HEK293 (cell line): Measurements from ENCODE around the gene GSTM4.

ENCODE experiments used
- CTCF ChIA-PET: fragments of 350-600 bp; formaldehyde crosslinking; extraction: SDS; loops from one replicate; lab custom pipeline; 2021; ENCODE audit warnings: antibody characterized with exemption; lab: Yijun Ruan, JAX
- POLR2A ChIA-PET: fragments of 300-600 bp; formaldehyde crosslinking; extraction: SDS; loops from one replicate; lab custom pipeline; 2020; ENCODE audit warnings: antibody characterized with exemption, inconsistent platforms; lab: Yijun Ruan, JAX
- H3K27ac ChIP-seq: fragments of 200-500 bp; sonication (Bioruptor generic); 2 replicates; pipeline ENCODE4 v1.5.1; 2014; ENCODE audit warnings: low read depth, low read length, control low read depth, inconsistent platforms; ENCODE audit errors: extremely low read depth
- H3K36me3 ChIP-seq, 2 experiments: fragments of 200-500 bp in 1 of 2; sonication (Bioruptor generic) in 1 of 2; 1 replicate in 1 of 2; 2 replicates in 1 of 2; pipeline ENCODE4 v1.5.1; 2014 to 2017; ENCODE audit warnings: inconsistent platforms in 2 of 2, low read length in 2 of 2; ENCODE audit not compliant: control insufficient read depth in 2 of 2, insufficient read depth in 1 of 2
- H3K4me1 ChIP-seq: fragments of 200-500 bp; sonication (Bioruptor generic); 2 replicates; pipeline ENCODE4 v1.5.1; 2014; ENCODE audit warnings: mild to moderate bottlenecking, low read length, inconsistent platforms; ENCODE audit not compliant: control insufficient read depth, insufficient read depth
- H3K4me3 ChIP-seq: 2 replicates; pipeline ENCODE4 v1.5.1; 2011; ENCODE audit warnings: low read depth, mild to moderate bottlenecking, control low read depth, low read length, moderate library complexity
- H3K9me3 ChIP-seq: fragments of 200-500 bp; sonication (Bioruptor generic); 2 replicates; pipeline ENCODE4 v1.5.1; 2014; ENCODE audit warnings: low read depth, low read length, inconsistent platforms; ENCODE audit not compliant: control insufficient read depth, insufficient read depth
- BCL11B ChIP-seq: fragments of 450-650 bp; formaldehyde crosslinking; IDR thresholded peaks from 2 replicates; pipeline ENCODE4 v1.5.1; 2016; ENCODE audit warnings: low read depth, missing biosample characterization, missing genetic modification characterization
- EGR2 ChIP-seq: fragments of 450-650 bp; formaldehyde crosslinking; IDR thresholded peaks from 2 replicates; pipeline ENCODE4 v1.5.1; 2016; ENCODE audit warnings: low read depth, missing biosample characterization, missing genetic modification characterization
- PRDM1 ChIP-seq: fragments of 450-650 bp; formaldehyde crosslinking; IDR thresholded peaks from 2 replicates; pipeline ENCODE4; 2016; ENCODE audit warnings: missing biosample characterization, missing genetic modification characterization
- PRDM10 ChIP-seq: fragments of 450-650 bp; formaldehyde crosslinking; IDR thresholded peaks from 2 replicates; pipeline ENCODE4 v1.5.1; 2016; ENCODE audit warnings: missing biosample characterization, missing genetic modification characterization
- REPIN1 ChIP-seq: fragments of 450-650 bp; formaldehyde crosslinking; IDR thresholded peaks from 2 replicates; pipeline ENCODE4 v1.5.1; 2017; ENCODE audit warnings: missing biosample characterization, missing genetic modification characterization, low read depth
- SP3 ChIP-seq: fragments of 450-650 bp; formaldehyde crosslinking; IDR thresholded peaks from 2 replicates; pipeline ENCODE4 v1.5.1; 2016; ENCODE audit warnings: missing biosample characterization, missing genetic modification characterization
- TRIM28 ChIP-seq: IDR thresholded peaks from 2 replicates; pipeline ENCODE4 v1.6.1; 2011; ENCODE audit warnings: low read length, control low read depth, borderline replicate concordance
- ZBTB48 ChIP-seq: fragments of 450-650 bp; formaldehyde crosslinking; IDR thresholded peaks from 2 replicates; pipeline ENCODE4 v1.5.1; 2016; ENCODE audit warnings: missing biosample characterization, missing genetic modification characterization
- ZFP3 ChIP-seq: fragments of 450-650 bp; formaldehyde crosslinking; IDR thresholded peaks from 2 replicates; pipeline ENCODE4 v1.5.1; 2016; ENCODE audit warnings: low read depth, missing biosample characterization, missing genetic modification characterization
- ZNF174 ChIP-seq: fragments of 450-650 bp; formaldehyde crosslinking; IDR thresholded peaks from 2 replicates; pipeline ENCODE4 v1.5.0; 2017; ENCODE audit warnings: missing biosample characterization, mild to moderate bottlenecking, missing genetic modification characterization
- ZNF184 ChIP-seq: fragments of 450-650 bp; IDR thresholded peaks from 2 replicates; pipeline ENCODE4 v1.5.1; 2018; ENCODE audit warnings: missing biosample characterization, mild to moderate bottlenecking, missing genetic modification characterization
- ZNF202 ChIP-seq: fragments of 450-650 bp; formaldehyde crosslinking; IDR thresholded peaks from 2 replicates; pipeline ENCODE4 v1.5.1; 2016; ENCODE audit warnings: missing biosample characterization, missing genetic modification characterization, borderline replicate concordance
- ZNF223 ChIP-seq: fragments of 450-650 bp; formaldehyde crosslinking; IDR thresholded peaks from 2 replicates; pipeline ENCODE4 v1.5.1; 2016; ENCODE audit warnings: missing biosample characterization, missing genetic modification characterization
- ZNF24 ChIP-seq: fragments of 450-650 bp; formaldehyde crosslinking; IDR thresholded peaks from 2 replicates; pipeline ENCODE4 v1.5.1; 2016; ENCODE audit warnings: missing biosample characterization, missing genetic modification characterization
- ZNF302 ChIP-seq: fragments of 450-650 bp; formaldehyde crosslinking; IDR thresholded peaks from 2 replicates; pipeline ENCODE4 v1.5.1; 2016; ENCODE audit warnings: missing biosample characterization, missing genetic modification characterization, low read depth
- ZNF768 ChIP-seq: fragments of 450-650 bp; formaldehyde crosslinking; IDR thresholded peaks from 2 replicates; pipeline ENCODE4 v1.5.1; 2018; ENCODE audit warnings: missing biosample characterization, mild to moderate bottlenecking, missing genetic modification characterization
- ZNF777 ChIP-seq: fragments of 450-650 bp; formaldehyde crosslinking; IDR thresholded peaks from 2 replicates; pipeline ENCODE4 v1.5.1; 2017; ENCODE audit warnings: missing biosample characterization, missing genetic modification characterization, borderline replicate concordance
- ZSCAN5A ChIP-seq: fragments of 450-650 bp; formaldehyde crosslinking; IDR thresholded peaks from 2 replicates; pipeline ENCODE4 v1.5.1; 2016; ENCODE audit warnings: missing biosample characterization, missing genetic modification characterization
- TF ChIP-seq, protein P1 (sequence below): fragments of 450-650 bp; formaldehyde crosslinking; IDR thresholded peaks from 2 replicates; pipeline ENCODE4 v1.5.0; 2017; ENCODE audit warnings: missing biosample characterization, missing genetic modification characterization, borderline replicate concordance
- TF ChIP-seq, protein P2 (sequence below): fragments of 450-650 bp; formaldehyde crosslinking; IDR thresholded peaks from 2 replicates; pipeline ENCODE4 v1.5.1; 2016; ENCODE audit warnings: missing biosample characterization, missing genetic modification characterization
- TF ChIP-seq, protein P3 (sequence below): fragments of 450-650 bp; formaldehyde crosslinking; IDR thresholded peaks from 2 replicates; pipeline ENCODE4 v1.5.1; 2017; ENCODE audit warnings: missing biosample characterization, missing genetic modification characterization

Gene GSTM4

DNA sequence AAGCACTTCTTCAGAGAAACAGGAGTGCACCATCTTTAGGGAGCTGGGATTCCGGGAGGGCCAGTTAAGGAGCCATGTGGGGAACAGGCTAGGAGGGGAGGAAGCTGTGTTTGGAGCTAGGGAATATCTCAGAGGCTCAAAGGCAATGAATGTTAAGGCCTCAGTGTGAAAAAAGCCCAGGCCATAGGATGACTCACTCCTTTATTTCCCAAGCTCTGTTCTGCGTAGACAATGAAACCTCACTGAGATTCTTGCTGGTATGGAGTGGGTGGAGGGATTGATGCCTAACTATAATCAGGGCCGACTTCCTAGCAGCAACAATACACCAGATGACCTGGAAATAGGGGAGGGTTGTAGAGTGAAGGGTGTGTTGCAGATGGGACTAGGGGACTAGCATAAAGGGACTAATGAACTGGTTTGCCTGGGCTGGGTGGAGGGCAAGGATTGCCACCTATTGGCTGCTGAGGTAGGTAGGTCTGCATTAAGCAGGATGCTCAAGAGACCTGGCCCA, 38.6 kb upstream of the GSTM4 start (continued):
- TF ChIP-seq SP3 (tag by site-specific recombination): no peak
- TF ChIP-seq, protein P1, sequence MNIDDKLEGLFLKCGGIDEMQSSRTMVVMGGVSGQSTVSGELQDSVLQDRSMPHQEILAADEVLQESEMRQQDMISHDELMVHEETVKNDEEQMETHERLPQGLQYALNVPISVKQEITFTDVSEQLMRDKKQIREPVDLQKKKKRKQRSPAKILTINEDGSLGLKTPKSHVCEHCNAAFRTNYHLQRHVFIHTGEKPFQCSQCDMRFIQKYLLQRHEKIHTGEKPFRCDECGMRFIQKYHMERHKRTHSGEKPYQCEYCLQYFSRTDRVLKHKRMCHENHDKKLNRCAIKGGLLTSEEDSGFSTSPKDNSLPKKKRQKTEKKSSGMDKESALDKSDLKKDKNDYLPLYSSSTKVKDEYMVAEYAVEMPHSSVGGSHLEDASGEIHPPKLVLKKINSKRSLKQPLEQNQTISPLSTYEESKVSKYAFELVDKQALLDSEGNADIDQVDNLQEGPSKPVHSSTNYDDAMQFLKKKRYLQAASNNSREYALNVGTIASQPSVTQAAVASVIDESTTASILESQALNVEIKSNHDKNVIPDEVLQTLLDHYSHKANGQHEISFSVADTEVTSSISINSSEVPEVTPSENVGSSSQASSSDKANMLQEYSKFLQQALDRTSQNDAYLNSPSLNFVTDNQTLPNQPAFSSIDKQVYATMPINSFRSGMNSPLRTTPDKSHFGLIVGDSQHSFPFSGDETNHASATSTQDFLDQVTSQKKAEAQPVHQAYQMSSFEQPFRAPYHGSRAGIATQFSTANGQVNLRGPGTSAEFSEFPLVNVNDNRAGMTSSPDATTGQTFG (tag by site-specific recombination): no peak
- TF ChIP-seq ZSCAN5A: no peak
- TF ChIP-seq ZNF24 (tag by site-specific recombination): no peak
- TF ChIP-seq TRIM28: no peak
- TF ChIP-seq ZNF202 (tag by site-specific recombination): no peak
- no peak for TF ChIP-seq ZNF302 (tag by site-specific recombination)
- TF ChIP-seq ZNF223: no peak
- no peak for TF ChIP-seq PRDM10 (tag by site-specific recombination)
- TF ChIP-seq ZFP3 (tag by site-specific recombination): no peak
- no peak for TF ChIP-seq BCL11B
- peak; percentile 40; the same call in 1 of the 2 replicates for TF ChIP-seq EGR2 (tag by site-specific recombination)

DNA sequence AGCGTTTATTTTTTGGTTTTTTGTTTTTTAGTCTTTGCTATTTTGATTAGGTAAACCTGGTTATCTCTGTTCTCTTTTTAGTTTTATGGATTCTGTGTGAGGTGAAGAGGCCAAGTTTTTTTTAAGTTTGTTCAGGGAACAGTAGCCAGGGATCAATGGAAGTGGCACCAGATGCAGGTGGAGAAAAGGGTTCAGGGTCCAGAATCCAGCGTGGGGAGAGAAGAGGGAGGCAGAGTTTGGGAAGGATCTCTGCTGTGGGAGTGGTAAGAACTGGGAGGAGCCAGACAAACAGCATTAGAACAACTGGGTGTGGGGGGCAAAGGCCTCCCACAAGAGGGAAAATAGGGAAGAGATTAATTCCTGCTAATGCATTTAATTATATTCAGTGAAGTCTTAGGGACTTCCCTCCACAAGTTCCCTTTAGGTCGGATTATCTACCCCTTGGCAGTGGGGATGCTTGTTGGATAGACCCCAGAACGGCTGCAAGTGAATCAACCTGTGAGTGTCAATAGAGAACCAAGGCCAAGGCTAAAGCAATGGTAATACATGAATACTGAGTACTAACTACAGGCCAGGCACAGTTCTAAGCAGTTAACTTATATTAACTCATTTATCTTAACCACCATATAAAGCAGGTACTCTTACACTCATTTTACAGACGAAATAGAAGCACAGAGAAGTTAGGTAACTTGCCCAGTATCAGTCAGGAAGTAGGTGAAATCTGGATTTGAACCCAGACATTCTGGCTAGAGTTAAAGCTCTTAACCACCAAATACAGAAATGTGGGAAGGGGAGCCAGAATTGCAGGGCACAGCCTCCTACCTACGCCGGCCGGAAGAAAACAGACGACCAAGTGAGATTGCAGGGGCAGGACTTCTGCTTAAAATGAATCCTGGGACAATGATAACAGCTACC, 37.0 kb upstream of the GSTM4 start:
- H3K4me1 ChIP-seq: peaks cover 4% of the 10 kb centered on the region; the same call in 1 of the 2 replicates
- H3K27ac ChIP-seq: peak overlapping the region; percentile 1; the same call in 1 of the 2 replicates
- peak overlapping the region; percentile 73 for H3K4me3 ChIP-seq
- ChIA-PET CTCF (interaction anchor here (0.6 to 2.0 kb wide), 6 partner anchors 11 to 455 kb away, joined by 3 to 18 read pairs (median 4); no protein-coding TSS in a partner anchor), POLR2A (interaction anchor here (2.4 kb wide), 1 partner anchor 70 kb away, joined by 29 read pairs; the partner anchor contains the start of gene GNAI3)
- no peaks in the 10 kb centered on the region for H3K36me3 ChIP-seq
- H3K9me3 ChIP-seq: no peaks in the 10 kb centered on the region
- TF ChIP-seq ZNF184 (0 out of 2 replicates have a peak, but pooled peaks have one; percentile 32), ZNF777 (no peak), EGR2 (tag by site-specific recombination) (peak; percentile 34; the same call in 1 of the 2 replicates), ZBTB48 (tag by site-specific recombination) (peak; percentile 82), ZNF768 (tag by site-specific recombination) (0 out of 2 replicates have a peak, but pooled peaks have one; percentile 53), ZNF174 (tag by site-specific recombination) (no peak), REPIN1 (tag by site-specific recombination) (0 out of 2 replicates have a peak, but pooled peaks have one; percentile 3), PRDM1 (tag by site-specific recombination) (0 out of 2 replicates have a peak, but pooled peaks have one; percentile 66)
- TF ChIP-seq, protein P2, sequence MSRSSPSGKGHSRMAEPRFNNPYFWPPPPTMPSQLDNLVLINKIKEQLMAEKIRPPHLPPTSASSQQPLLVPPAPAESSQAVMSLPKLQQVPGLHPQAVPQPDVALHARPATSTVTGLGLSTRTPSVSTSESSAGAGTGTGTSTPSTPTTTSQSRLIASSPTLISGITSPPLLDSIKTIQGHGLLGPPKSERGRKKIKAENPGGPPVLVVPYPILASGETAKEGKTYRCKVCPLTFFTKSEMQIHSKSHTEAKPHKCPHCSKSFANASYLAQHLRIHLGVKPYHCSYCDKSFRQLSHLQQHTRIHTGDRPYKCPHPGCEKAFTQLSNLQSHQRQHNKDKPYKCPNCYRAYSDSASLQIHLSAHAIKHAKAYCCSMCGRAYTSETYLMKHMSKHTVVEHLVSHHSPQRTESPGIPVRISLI (tag by site-specific recombination): no peak
- TF ChIP-seq, protein P3, sequence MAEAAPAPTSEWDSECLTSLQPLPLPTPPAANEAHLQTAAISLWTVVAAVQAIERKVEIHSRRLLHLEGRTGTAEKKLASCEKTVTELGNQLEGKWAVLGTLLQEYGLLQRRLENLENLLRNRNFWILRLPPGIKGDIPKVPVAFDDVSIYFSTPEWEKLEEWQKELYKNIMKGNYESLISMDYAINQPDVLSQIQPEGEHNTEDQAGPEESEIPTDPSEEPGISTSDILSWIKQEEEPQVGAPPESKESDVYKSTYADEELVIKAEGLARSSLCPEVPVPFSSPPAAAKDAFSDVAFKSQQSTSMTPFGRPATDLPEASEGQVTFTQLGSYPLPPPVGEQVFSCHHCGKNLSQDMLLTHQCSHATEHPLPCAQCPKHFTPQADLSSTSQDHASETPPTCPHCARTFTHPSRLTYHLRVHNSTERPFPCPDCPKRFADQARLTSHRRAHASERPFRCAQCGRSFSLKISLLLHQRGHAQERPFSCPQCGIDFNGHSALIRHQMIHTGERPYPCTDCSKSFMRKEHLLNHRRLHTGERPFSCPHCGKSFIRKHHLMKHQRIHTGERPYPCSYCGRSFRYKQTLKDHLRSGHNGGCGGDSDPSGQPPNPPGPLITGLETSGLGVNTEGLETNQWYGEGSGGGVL: peak; percentile 41; the same call in 1 of the 2 replicates
